GM18498 (cell line): Measurements from ENCODE around the gene EFNB2.

Experiments used
- ATAC-seq: cut with Tn5 transposase; IDR thresholded peaks from one replicate; pipeline ENCODE4 v1.9.1; 2021; ENCODE audit warnings: mild to moderate bottlenecking, moderate library complexity; ENCODE audit not compliant: unreplicated experiment

The EFNB2 gene

GRCh38 chr13:106455777-106456176, 79.7 kb downstream of the EFNB2 start:
- ATAC-seq = no peak

GRCh38 chr13:106455190-106455589, 80.3 kb downstream of the EFNB2 start:
- ATAC-seq = no peak

GRCh38 chr13:106453101-106453500, 82.4 kb downstream of the EFNB2 start:
- no peak for ATAC-seq

GRCh38 chr13:106450991-106451390, 84.5 kb downstream of the EFNB2 start:
- no peak for ATAC-seq

- ATAC-seq = no peak
Observed at GRCh38 chr13:106449096-106449495, 86.4 kb downstream of the EFNB2 start.

- no peak for ATAC-seq
Observed at GRCh38 chr13:106445996-106446395, 89.5 kb downstream of the EFNB2 start.

- no peak for ATAC-seq
Observed at GRCh38 chr13:106443607-106444322, 91.7 kb downstream of the EFNB2 start.

- ATAC-seq = no peak
Observed at GRCh38 chr13:106440866-106441265, 94.6 kb downstream of the EFNB2 start.
